ENCODE measurements around the gene AREL1.
A peak's percentile ranks its signal among the peaks of the same experiment; 100 is the strongest.
"Not testable (repeated sequence)": the region's sequence is repeated elsewhere in the genome, so short reads cannot be mapped to it uniquely, and the experiment has no call there.

The AREL1 gene, protein sequence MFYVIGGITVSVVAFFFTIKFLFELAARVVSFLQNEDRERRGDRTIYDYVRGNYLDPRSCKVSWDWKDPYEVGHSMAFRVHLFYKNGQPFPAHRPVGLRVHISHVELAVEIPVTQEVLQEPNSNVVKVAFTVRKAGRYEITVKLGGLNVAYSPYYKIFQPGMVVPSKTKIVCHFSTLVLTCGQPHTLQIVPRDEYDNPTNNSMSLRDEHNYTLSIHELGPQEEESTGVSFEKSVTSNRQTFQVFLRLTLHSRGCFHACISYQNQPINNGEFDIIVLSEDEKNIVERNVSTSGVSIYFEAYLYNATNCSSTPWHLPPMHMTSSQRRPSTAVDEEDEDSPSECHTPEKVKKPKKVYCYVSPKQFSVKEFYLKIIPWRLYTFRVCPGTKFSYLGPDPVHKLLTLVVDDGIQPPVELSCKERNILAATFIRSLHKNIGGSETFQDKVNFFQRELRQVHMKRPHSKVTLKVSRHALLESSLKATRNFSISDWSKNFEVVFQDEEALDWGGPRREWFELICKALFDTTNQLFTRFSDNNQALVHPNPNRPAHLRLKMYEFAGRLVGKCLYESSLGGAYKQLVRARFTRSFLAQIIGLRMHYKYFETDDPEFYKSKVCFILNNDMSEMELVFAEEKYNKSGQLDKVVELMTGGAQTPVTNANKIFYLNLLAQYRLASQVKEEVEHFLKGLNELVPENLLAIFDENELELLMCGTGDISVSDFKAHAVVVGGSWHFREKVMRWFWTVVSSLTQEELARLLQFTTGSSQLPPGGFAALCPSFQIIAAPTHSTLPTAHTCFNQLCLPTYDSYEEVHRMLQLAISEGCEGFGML

DNA sequence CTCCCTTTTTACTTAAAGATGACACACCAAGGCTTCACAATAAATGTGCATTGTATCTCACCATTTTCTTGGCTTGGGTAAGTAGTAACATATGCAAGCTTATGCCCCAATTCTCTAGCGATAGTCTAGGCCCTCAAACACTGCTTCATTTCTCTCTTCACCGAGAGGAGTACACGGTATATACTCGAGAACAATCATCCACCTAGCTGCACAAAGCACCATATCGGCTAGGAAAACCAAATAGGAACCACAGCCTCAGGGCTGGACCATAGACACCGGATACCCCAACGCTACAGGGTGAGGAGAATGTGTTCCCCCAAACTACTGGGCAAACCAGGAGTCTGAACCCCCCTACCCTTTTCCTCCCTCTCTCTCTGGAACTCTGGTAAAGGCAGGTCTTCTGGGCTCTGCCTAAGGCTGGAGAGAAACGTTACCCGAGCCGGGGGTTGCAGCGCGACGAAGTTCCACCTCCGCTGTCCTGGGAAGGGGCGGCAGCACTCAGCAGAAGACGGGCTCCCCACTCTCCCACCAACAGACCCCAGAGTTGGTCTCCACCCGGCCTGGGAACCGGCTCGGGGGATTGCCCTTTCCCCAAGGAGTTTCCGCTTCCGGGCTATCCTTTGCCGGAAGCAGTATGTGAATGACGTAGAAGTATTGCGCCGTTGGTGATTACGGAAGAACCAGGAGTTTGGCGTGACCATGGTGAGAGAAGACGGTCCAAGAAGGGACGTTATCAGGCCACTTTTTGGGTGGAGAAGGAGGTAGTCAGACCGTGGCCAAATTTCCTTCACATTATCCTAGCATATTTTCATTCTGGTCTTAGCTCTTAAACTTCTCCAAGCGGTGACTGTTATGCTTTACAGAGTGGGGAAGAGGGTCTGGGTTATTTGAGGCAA lies at the start of gene AREL1, which contains the start of gene FCF1:
TSS of gene AREL1 (minus strand) at position 582 of the 896 bp plus-strand sequence. CDS start 27,465 bp downstream, outside the sequence.
TSS of gene FCF1 (plus strand) at position 646 of the 896 bp plus-strand sequence. CDS start at position 700, 54 bp downstream.
- TF ChIP-seq, protein P1, sequence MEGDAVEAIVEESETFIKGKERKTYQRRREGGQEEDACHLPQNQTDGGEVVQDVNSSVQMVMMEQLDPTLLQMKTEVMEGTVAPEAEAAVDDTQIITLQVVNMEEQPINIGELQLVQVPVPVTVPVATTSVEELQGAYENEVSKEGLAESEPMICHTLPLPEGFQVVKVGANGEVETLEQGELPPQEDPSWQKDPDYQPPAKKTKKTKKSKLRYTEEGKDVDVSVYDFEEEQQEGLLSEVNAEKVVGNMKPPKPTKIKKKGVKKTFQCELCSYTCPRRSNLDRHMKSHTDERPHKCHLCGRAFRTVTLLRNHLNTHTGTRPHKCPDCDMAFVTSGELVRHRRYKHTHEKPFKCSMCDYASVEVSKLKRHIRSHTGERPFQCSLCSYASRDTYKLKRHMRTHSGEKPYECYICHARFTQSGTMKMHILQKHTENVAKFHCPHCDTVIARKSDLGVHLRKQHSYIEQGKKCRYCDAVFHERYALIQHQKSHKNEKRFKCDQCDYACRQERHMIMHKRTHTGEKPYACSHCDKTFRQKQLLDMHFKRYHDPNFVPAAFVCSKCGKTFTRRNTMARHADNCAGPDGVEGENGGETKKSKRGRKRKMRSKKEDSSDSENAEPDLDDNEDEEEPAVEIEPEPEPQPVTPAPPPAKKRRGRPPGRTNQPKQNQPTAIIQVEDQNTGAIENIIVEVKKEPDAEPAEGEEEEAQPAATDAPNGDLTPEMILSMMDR (IDR thresholded peaks at IDR 0.05; ENCODE audit: borderline replicate concordance, control extremely low read depth, extremely low read depth, insufficient read depth, missing control alignments): no peak
- DNase-seq (ENCODE audit: low spot score): peak; percentile 94
- in situ Hi-C loops (cut with MboI; ENCODE audit: low sequenced_read_pairs, unreplicated experiment): no loop called here

DNA sequence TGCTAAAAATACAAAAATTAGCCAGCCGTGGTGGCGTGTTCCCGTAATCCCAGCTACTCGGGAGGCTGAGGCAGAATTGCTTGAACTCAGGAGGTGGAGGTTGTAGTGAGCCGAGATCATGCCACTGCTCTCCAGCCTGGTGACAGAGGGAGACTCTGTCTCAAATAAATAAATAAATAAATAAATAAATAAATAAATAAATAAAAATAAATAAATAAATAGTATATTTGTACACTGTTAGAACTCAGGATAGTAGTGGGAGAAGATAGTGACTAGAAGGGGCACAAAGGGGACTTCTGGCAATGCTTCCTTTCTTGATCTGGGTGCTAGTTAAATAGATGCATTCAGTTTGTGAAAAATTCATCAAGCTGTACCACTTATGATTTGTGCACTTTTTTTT lies 45.6 kb upstream of the AREL1 start:
- DNase-seq (ENCODE audit: low spot score); in situ Hi-C loops (cut with MboI; ENCODE audit: low sequenced_read_pairs, unreplicated experiment): not testable (repeated sequence)

DNA sequence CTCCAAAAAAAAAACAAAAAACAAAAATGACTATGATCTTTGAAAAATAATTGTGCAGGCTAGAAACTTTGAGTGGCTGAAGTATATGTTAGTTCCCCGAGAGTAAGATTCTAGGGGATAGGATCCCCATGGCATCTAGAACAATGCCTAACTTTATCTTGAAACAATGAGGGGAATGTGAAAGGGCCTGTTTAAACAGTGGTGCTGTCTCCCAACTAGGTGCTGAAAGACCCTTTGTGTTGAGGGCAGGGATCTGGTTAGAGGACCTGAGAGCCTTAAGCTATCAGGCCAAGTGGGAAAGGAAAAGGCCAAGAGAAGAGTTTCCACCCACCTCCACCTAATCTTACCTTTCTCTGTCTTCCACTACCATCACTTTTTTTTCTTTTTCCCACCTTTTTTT lies 43.4 kb upstream of the AREL1 start:
- TF ChIP-seq, protein P1 (IDR thresholded peaks at IDR 0.05; ENCODE audit: borderline replicate concordance, control extremely low read depth, extremely low read depth, insufficient read depth, missing control alignments): no peak
- in situ Hi-C loops (cut with MboI; ENCODE audit: low sequenced_read_pairs, unreplicated experiment): no loop called here
- DNase-seq (ENCODE audit: low spot score): no peak

DNA sequence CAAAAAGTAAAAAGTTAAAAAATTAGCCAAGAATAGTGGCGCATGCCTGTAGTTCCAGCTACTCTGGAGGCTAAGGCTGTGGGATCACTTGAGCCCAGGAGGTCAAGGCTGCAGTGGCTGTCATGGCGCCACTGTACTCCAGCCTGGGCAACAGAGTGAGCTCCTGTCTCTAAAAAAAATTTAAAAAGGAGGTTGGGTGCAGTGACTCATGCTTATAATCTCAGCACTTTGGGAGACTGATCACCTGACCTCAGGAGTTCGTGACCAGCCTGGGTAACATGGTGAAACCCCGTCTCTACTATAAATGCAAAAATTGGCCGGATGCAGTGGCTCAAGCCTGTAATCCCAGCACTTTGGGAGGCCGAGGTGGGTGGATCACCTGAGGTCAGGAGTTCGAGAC lies 42.0 kb upstream of the AREL1 start:
- in situ Hi-C loops (cut with MboI; ENCODE audit: low sequenced_read_pairs, unreplicated experiment): no loop called here
- TF ChIP-seq, protein P1 (IDR thresholded peaks at IDR 0.05; ENCODE audit: borderline replicate concordance, control extremely low read depth, extremely low read depth, insufficient read depth, missing control alignments): no peak
- DNase-seq (ENCODE audit: low spot score): no peak

DNA sequence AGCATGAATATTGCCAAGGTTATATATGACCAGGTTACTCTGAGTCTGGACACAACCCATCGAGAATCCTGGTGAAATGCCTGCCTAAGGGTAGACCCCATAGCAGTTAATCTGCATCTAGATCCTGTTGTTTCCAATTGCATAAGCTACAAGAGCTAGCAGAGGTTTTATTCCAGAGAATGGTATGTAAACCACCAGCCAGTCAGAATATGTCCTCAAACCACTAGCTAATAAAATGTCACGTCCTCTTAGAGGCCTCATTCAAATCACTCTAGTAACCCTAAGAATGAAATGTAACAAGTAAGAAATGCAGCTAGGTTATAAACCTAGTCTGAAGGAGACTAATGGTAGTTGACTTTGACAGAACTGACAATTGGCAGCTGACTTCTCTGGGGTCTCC lies 41.3 kb upstream of the AREL1 start:
- in situ Hi-C loops (cut with MboI; ENCODE audit: low sequenced_read_pairs, unreplicated experiment): no loop called here
- no peak for DNase-seq (ENCODE audit: low spot score)
- TF ChIP-seq, protein P1 (IDR thresholded peaks at IDR 0.05; ENCODE audit: borderline replicate concordance, control extremely low read depth, extremely low read depth, insufficient read depth, missing control alignments): no peak

DNA sequence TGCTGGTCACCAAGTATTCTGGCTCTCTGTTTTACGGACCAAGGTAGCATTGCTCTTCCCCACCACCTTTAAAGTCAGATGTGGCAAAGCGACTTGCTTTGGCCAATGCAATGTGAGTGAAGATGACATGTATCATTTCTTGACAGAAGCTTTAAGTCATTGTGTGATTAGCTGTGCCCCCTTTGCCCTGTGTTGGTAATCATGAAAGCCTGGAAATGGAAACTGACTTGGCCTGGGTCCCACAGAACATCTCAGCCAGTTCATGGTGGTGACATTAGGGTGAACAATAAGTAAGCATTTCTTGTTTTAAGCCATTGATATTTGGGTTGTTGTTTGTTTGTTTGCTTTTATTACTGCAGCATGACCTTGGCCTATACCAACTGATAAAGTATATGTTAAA lies 34.4 kb upstream of the AREL1 start:
- TF ChIP-seq, protein P1 (IDR thresholded peaks at IDR 0.05; ENCODE audit: borderline replicate concordance, control extremely low read depth, extremely low read depth, insufficient read depth, missing control alignments): no peak
- DNase-seq (ENCODE audit: low spot score): no peak
- in situ Hi-C loops (cut with MboI; ENCODE audit: low sequenced_read_pairs, unreplicated experiment): no loop called here
